ENCODE data around the gene DDRGK1.

The DDRGK1 gene

DNA sequence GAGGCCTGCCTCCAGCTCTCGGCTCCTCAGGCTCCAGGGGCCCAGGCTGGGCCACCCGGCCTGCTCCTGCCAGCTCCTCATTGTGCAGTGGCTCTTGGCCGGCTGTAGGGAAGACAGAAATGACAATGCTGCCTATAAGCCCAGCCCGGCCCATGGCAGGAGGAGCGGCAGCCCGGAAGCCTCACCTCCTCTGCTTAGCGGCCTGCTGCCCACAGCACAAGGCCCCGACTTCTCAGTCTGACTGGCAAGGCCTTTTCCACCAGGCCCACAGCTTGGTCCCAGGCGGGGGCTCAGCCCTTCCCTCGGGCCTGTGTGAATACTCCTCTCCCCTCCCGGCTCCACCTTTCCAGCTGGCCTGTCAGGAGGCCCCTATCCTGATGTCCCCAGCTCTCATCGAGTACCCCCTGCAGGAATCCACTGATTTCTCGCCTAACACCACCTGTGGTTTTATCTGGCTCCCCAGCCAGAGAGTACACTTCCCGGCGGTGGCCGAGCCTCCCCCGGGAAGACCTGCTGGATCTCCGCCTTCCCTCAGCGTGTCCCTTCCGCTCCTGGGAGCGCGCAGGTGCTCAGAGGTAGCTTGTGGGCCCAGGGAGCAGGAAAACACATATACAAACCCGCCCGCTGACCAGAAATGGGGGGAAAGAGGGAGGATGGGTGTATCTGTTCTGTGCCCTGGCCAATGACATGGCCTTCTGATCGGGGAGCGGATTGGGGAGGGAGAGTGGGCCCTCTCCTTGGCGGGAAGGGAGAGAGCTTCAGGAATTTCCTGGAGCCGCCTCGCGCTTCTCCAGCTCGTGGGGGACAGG is 963 bp downstream of the DDRGK1 start:
- Histone ChIP-seq H3K27me3 (replicated peaks; ENCODE audit: insufficient read depth, low read length) (no peaks in the 10 kb centered on the region), H3F3A (ENCODE audit: insufficient read depth, low read length) (no peaks in the 10 kb centered on the region), H3K36me3 (replicated peaks; ENCODE audit: insufficient read depth, low read length) (peaks cover 2% of the 10 kb centered on the region; the same call in 1 of the 2 replicates), H2AFZ (ENCODE audit: low read length) (peak overlapping the region; percentile 85), H3K9me3 (replicated peaks; ENCODE audit: insufficient read depth, low read length) (no peaks in the 10 kb centered on the region), H3K9ac (ENCODE audit: low read length) (peak overlapping the region; percentile 93), H3K4me1 (ENCODE audit: low read length) (0 out of 2 replicates have a peak, but pooled peaks cover 6% of the 10 kb centered on the region), H3K4me3 (ENCODE audit: low read length) (peak overlapping the region; percentile 95), H3K79me2 (ENCODE audit: low read length) (peaks cover 26% of the 10 kb centered on the region), H3K9me2 (replicated peaks; ENCODE audit: insufficient read depth, low read length) (no peaks in the 10 kb centered on the region), H3K4me2 (ENCODE audit: low read depth, low read length) (peak overlapping the region; percentile 98), H4K20me1 (ENCODE audit: insufficient read depth, low read length) (no peaks in the 10 kb centered on the region), H3K27ac (ENCODE audit: low read length) (peak overlapping the region; percentile 69; the same call in 1 of the 2 replicates)
- peak; percentile 23 for DNase-seq
- TF ChIP-seq, protein P1, sequence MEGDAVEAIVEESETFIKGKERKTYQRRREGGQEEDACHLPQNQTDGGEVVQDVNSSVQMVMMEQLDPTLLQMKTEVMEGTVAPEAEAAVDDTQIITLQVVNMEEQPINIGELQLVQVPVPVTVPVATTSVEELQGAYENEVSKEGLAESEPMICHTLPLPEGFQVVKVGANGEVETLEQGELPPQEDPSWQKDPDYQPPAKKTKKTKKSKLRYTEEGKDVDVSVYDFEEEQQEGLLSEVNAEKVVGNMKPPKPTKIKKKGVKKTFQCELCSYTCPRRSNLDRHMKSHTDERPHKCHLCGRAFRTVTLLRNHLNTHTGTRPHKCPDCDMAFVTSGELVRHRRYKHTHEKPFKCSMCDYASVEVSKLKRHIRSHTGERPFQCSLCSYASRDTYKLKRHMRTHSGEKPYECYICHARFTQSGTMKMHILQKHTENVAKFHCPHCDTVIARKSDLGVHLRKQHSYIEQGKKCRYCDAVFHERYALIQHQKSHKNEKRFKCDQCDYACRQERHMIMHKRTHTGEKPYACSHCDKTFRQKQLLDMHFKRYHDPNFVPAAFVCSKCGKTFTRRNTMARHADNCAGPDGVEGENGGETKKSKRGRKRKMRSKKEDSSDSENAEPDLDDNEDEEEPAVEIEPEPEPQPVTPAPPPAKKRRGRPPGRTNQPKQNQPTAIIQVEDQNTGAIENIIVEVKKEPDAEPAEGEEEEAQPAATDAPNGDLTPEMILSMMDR (IDR thresholded peaks at IDR 0.05; ENCODE audit: low read length) = no peak
- no peak for TF ChIP-seq EZH2 (optimal IDR thresholded peaks at IDR 0.05; ENCODE audit: low read depth, low read length)
- no peak for TF ChIP-seq EZH2phosphoT487 (IDR thresholded peaks at IDR 0.05; ENCODE audit: low read length)

DNA sequence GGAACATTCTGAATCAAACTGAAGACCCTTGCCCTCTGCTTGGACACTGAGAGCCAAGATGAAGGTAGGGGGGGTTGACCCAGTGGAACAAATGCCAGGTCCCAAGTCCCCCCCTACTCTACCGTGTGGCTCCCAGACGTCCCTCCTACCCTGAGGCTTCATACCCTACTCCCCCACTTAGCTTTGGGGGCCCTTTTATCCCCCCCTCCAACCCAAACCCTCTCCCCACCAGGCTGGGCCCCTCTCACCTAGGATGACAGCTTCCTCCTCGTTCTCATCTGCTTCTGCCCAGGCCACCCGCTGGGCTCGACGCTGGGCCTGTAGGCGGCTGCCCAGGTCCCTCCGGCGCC is 1.5 kb downstream of the DDRGK1 start:
- no peaks in the 10 kb centered on the region for H3K27me3 ChIP-seq (replicated peaks; ENCODE audit: insufficient read depth, low read length)
- H3K4me3 ChIP-seq (ENCODE audit: low read length) = peak overlapping the region; percentile 95
- H4K20me1 ChIP-seq (ENCODE audit: insufficient read depth, low read length) = no peaks in the 10 kb centered on the region
- H3K4me2 ChIP-seq (ENCODE audit: low read depth, low read length) = peak overlapping the region; percentile 98
- TF ChIP-seq, protein P1 (IDR thresholded peaks at IDR 0.05; ENCODE audit: low read length) = no peak
- TF ChIP-seq EZH2phosphoT487 (IDR thresholded peaks at IDR 0.05; ENCODE audit: low read length) (no peak), EZH2 (optimal IDR thresholded peaks at IDR 0.05; ENCODE audit: low read depth, low read length) (no peak)
- H3K36me3 ChIP-seq (replicated peaks; ENCODE audit: insufficient read depth, low read length) = peaks cover 2% of the 10 kb centered on the region; the same call in 1 of the 2 replicates
- no peak for DNase-seq
- H3K79me2 ChIP-seq (ENCODE audit: low read length) = peaks cover 26% of the 10 kb centered on the region
- no peaks in the 10 kb centered on the region for H3F3A ChIP-seq (ENCODE audit: insufficient read depth, low read length)
- no peaks in the 10 kb centered on the region for H3K9me3 ChIP-seq (replicated peaks; ENCODE audit: insufficient read depth, low read length)
- H3K4me1 ChIP-seq (ENCODE audit: low read length) = 0 out of 2 replicates have a peak, but pooled peaks cover 6% of the 10 kb centered on the region
- 0 out of 2 replicates have a peak overlapping the region, but pooled peaks have one; percentile 85 for H2AFZ ChIP-seq (ENCODE audit: low read length)
- H3K9ac ChIP-seq (ENCODE audit: low read length) = peak overlapping the region; percentile 93
- H3K27ac ChIP-seq (ENCODE audit: low read length) = no peak overlapping the region
- no peaks in the 10 kb centered on the region for H3K9me2 ChIP-seq (replicated peaks; ENCODE audit: insufficient read depth, low read length)

DNA sequence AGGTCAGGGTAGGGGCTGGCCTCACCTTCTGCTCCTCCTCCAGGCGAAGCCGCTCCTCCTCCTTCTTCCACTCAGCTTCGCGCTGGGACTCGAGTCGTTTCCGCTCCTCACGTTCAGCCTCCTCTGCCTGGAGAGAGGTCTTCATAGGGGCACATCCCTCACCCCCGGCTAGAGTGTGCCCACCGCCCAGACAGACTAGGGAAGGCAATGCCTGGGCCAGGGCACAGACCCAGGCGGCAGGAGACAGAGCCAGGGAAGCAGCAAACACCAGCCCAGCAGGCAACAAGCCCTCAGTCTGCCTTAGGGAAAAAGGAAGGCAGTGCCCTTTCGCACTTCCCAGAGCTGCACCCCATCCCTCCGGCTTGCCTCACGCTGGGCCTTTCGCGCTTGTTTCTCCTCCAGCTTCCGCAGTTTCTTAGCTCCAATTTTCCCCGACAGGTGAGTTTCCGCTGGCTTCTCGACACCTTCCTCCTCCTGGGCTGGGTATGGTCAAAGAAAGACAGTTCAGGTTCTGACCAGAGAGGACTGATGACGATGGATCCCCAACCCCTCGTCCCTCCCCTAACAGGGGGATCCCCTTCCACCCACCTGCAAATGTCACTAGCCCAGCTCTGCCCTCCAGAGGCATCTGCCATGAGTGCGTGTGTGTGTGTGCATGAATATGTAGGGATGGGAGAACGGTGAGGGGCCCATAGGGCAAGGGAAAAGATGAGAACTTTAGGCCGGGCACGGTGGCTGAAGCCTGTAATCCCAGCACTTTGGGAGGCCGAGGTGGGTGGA is 4.3 kb downstream of the DDRGK1 start:
- H3K9me2 ChIP-seq (replicated peaks; ENCODE audit: insufficient read depth, low read length) = no peaks in the 10 kb centered on the region
- H3K79me2 ChIP-seq (ENCODE audit: low read length) = peaks cover 26% of the 10 kb centered on the region
- peaks cover 2% of the 10 kb centered on the region; the same call in 1 of the 2 replicates for H3K36me3 ChIP-seq (replicated peaks; ENCODE audit: insufficient read depth, low read length)
- H3K4me1 ChIP-seq (ENCODE audit: low read length) = 0 out of 2 replicates have a peak, but pooled peaks cover 6% of the 10 kb centered on the region
- no peaks in the 10 kb centered on the region for H3K9me3 ChIP-seq (replicated peaks; ENCODE audit: insufficient read depth, low read length)
- TF ChIP-seq EZH2phosphoT487 (IDR thresholded peaks at IDR 0.05; ENCODE audit: low read length) (no peak), EZH2 (optimal IDR thresholded peaks at IDR 0.05; ENCODE audit: low read depth, low read length) (no peak)
- TF ChIP-seq, protein P1 (IDR thresholded peaks at IDR 0.05; ENCODE audit: low read length) = no peak
- no peaks in the 10 kb centered on the region for H4K20me1 ChIP-seq (ENCODE audit: insufficient read depth, low read length)
- H3K9ac ChIP-seq (ENCODE audit: low read length) = no peak overlapping the region
- H2AFZ ChIP-seq (ENCODE audit: low read length) = no peak overlapping the region
- H3K27me3 ChIP-seq (replicated peaks; ENCODE audit: insufficient read depth, low read length) = no peaks in the 10 kb centered on the region
- no peak for DNase-seq
- H3F3A ChIP-seq (ENCODE audit: insufficient read depth, low read length) = no peaks in the 10 kb centered on the region
- H3K27ac ChIP-seq (ENCODE audit: low read length) = no peak overlapping the region
- H3K4me3 ChIP-seq (ENCODE audit: low read length) = no peak overlapping the region
- H3K4me2 ChIP-seq (ENCODE audit: low read depth, low read length) = no peak overlapping the region

All from MM.1S (cell line).